HepG2 (cell line): ENCODE data around the gene SPTAN1.

ENCODE experiments used
- ARID2 ChIP-seq: sonication (generic); formaldehyde crosslinking; IDR thresholded peaks from 2 replicates; pipeline ENCODE4 v1.8.1; 2022; ENCODE audit warnings: mild to moderate bottlenecking, missing genetic modification reagents, borderline replicate concordance
- BRCA1 ChIP-seq: sonication (generic); formaldehyde crosslinking; IDR thresholded peaks from 2 replicates; pipeline ENCODE4 v1.4.0; 2020; ENCODE audit warnings: missing genetic modification reagents
- CSRNP2 ChIP-seq: sonication (generic); formaldehyde crosslinking; conservative IDR thresholded peaks from 2 replicates; pipeline ENCODE4 v1.8.0; 2022; ENCODE audit warnings: low read depth, missing genetic modification reagents
- CTCF ChIP-seq: sonication (generic); formaldehyde crosslinking; IDR thresholded peaks from 2 replicates; pipeline ENCODE4 v1.5.0; 2020; ENCODE audit warnings: mild to moderate bottlenecking, missing genetic modification reagents, moderate library complexity
- FOXK2 ChIP-seq: fragments of 450-650 bp; IDR thresholded peaks from 2 replicates; pipeline ENCODE4 v1.6.1; 2016
- FUBP1 ChIP-seq: sonication (generic); formaldehyde crosslinking; IDR thresholded peaks from 2 replicates; pipeline ENCODE4 v1.5.1; 2020; ENCODE audit warnings: missing genetic modification reagents, mild to moderate bottlenecking, borderline replicate concordance
- MYC ChIP-seq: sonication (generic); formaldehyde crosslinking; IDR thresholded peaks from 2 replicates; pipeline ENCODE4 v1.9.0; 2021; ENCODE audit warnings: missing genetic modification reagents, borderline replicate concordance
- NR2F6 ChIP-seq, 2 experiments: IDR thresholded peaks; 2 replicates each; pipeline ENCODE4 v1.6.1; 2016; ENCODE audit warnings: antibody characterized with exemption in 1 of 2, mild to moderate bottlenecking in 1 of 2
- SMC3 ChIP-seq: IDR thresholded peaks from 2 replicates; pipeline ENCODE4 v1.6.1; 2011; ENCODE audit warnings: low read length, improper control_type of control experiment
- SNRNP70 ChIP-seq: fragments of 200-400 bp; formaldehyde crosslinking; IDR thresholded peaks from 2 replicates; pipeline ENCODE4 v1.6.1; 2017; ENCODE audit warnings: mild to moderate bottlenecking, low read depth, low read length, moderate library complexity
- ZNF274 ChIP-seq: sonication (generic); formaldehyde crosslinking; IDR thresholded peaks from 2 replicates; pipeline ENCODE4 v1.5.1; 2020; ENCODE audit warnings: mild to moderate bottlenecking, missing genetic modification reagents
- TF ChIP-seq, protein P1 (sequence below): sonication (generic); formaldehyde crosslinking; IDR thresholded peaks from 2 replicates; pipeline ENCODE4 v1.4.0; 2020; ENCODE audit warnings: missing genetic modification reagents
- TF ChIP-seq, protein P2 (sequence below): sonication (generic); formaldehyde crosslinking; IDR thresholded peaks from 2 replicates; pipeline ENCODE4 v1.4.0; 2020; ENCODE audit warnings: missing genetic modification reagents; ENCODE audit errors: not compliant biosample characterization

GRCh38 chr9:128638580-128638979 is 86.2 kb downstream of the SPTAN1 start:
- no peak for TF ChIP-seq ARID2 (CRISPR knock-in tag)
- TF ChIP-seq MYC (CRISPR knock-in tag): no peak
- TF ChIP-seq, protein P1, sequence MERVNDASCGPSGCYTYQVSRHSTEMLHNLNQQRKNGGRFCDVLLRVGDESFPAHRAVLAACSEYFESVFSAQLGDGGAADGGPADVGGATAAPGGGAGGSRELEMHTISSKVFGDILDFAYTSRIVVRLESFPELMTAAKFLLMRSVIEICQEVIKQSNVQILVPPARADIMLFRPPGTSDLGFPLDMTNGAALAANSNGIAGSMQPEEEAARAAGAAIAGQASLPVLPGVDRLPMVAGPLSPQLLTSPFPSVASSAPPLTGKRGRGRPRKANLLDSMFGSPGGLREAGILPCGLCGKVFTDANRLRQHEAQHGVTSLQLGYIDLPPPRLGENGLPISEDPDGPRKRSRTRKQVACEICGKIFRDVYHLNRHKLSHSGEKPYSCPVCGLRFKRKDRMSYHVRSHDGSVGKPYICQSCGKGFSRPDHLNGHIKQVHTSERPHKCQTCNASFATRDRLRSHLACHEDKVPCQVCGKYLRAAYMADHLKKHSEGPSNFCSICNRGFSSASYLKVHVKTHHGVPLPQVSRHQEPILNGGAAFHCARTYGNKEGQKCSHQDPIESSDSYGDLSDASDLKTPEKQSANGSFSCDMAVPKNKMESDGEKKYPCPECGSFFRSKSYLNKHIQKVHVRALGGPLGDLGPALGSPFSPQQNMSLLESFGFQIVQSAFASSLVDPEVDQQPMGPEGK (CRISPR knock-in tag): no peak
- no peak for TF ChIP-seq CTCF
- TF ChIP-seq SMC3: no peak
- no peak for TF ChIP-seq BRCA1 (CRISPR knock-in tag)
- TF ChIP-seq NR2F6 (IDR thresholded peaks at IDR 0.05): no peak
- TF ChIP-seq NR2F6 (CRISPR knock-in tag; IDR thresholded peaks at IDR 0.05): no peak
- no peak for TF ChIP-seq FUBP1 (CRISPR knock-in tag)
- TF ChIP-seq SNRNP70: no peak
- TF ChIP-seq FOXK2: no peak
- no peak for TF ChIP-seq ZNF274
- no peak for TF ChIP-seq CSRNP2 (CRISPR knock-in tag)
- TF ChIP-seq, protein P2, sequence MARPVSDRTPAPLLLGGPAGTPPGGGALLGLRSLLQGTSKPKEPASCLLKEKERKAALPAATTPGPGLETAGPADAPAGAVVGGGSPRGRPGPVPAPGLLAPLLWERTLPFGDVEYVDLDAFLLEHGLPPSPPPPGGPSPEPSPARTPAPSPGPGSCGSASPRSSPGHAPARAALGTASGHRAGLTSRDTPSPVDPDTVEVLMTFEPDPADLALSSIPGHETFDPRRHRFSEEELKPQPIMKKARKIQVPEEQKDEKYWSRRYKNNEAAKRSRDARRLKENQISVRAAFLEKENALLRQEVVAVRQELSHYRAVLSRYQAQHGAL (CRISPR knock-in tag): no peak
